ENCODE results near the gene RCL1. TPM values are rescaled to one million over a fixed set of nuclear protein-coding genes. Genes with fewer than 3 reads are reported as not detected.

RCL1 gene
- total RNA-seq, 1 donor from 2014 or later = 18.3 TPM

DNA sequence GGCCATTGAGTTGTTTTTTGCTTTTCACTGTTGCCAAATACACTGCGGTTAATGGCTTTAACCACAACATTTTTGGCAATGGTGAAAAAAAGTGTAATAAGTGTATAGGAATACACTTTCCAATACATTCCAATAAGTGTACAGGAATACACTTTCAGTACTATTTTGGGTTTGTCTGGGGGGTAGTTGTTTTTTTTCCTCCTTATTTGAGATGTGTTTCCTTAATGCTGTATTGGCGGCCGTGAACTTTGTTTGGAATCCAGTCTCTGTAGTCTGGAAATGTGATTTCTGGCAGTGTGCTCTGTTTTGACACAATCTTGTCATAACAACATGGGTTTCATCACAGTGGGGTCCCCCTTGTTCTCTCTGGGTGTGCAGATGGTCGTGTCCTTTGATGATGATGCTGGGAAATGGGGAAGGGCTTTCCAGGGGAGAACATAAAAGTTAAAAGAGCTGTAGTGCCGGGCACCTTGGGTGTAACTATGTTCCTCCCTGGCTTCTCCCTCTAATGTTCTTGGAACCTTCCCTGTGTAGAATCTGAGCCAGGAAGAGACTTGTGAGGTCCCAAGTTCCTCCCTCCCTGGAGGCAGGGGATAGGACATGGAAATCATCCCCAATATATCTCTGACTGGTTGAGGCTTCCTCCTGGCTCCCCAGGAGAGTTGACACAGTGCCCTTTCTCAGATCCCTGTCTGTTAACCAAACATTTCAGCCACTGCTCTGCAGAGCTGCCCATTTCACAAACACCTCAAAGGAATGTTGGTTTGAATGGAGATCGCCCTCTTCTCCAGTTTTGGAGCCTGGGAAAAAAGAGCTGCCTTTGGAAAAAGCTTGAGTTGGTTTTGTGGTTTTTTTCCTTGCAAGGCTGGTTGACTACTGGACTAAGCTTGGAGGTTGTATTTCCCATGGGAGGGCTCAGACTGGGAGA is 44.8 kb downstream of the RCL1 start:
- DNase-seq (ENCODE audit: extremely low read depth, low read depth, low spot score) = no peak

DNA sequence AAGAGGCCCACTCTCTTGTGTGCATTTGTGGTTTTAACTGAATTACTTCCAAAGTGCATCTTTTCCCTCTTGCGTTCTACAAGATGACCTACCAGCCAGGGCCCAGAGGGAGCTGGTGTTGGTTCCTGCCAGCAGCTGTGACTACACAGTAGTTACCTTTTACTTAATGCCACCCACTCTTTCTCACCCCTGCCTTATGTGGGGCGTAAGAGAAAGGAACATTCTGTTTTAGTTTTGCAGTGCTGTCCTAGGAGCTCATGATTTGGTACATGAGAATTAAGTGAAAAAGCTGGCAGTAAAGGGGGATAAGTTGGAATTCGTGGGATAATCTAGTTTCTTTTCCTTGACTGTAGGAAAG is 45.4 kb downstream of the RCL1 start:
- DNase-seq (ENCODE audit: extremely low read depth, low read depth, low spot score) = no peak

DNA sequence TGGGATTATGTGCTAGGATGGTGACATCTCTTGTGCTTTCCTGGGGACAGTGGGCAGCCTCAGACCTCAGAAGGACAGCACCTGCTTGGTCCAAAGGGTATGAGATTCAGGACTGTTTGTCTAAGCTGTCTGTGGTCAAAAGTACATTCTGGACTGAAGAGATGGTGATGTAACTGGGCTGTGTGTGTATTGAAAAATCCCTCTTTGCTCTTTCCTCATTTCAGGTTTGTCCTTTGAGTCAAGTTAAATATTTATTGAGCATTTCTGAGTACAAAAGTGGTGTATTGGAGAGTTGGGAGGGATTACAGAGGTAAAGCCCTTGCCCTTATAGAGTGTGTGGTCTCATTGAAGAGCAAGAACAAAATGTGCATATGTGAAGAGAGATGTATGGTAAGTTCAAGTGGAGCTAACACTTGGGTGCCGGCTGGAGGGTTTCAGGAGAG is 46.7 kb downstream of the RCL1 start:
- DNase-seq (ENCODE audit: extremely low read depth, low read depth, low spot score) = no peak

DNA sequence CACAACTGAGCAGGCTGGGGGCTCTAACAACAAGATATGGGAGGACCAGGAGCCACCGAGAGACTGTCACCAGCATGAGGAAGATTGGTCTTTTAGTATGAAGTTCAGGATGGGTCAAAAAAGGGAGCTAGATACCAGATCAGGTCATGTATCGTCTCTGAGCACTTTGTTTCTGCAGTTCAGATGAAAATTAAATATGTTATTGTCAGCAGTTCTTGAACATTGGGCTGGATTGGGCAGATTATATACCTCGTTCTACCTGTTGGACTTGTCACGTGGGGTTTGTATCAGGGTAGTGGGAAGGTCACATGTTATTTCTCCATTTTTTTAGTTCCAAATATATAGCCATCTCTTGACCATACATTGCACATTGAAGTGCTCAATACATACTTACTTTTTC is 47.3 kb downstream of the RCL1 start:
- DNase-seq (ENCODE audit: extremely low read depth, low read depth, low spot score) = no peak

DNA sequence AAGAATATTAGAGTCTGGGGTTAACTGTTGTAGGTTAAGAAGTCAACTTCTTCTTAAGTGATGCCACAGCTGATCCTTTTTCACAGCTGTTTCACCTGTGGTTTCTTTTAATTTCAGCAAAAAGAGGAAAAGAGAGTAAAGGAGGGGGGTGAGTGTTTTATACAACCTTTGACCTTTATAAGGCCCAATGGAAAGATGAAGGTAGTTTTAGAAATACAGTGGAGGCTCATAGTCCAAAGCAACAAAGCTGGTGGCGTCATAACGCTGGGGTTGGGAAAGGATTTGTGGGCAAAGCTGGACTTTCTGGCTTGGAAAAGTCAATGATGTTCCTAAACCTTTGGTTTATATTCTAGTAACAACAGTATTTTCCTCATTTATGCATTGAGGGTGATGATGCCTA is 49.5 kb downstream of the RCL1 start:
- no peak for DNase-seq (ENCODE audit: extremely low read depth, low read depth, low spot score)

DNA sequence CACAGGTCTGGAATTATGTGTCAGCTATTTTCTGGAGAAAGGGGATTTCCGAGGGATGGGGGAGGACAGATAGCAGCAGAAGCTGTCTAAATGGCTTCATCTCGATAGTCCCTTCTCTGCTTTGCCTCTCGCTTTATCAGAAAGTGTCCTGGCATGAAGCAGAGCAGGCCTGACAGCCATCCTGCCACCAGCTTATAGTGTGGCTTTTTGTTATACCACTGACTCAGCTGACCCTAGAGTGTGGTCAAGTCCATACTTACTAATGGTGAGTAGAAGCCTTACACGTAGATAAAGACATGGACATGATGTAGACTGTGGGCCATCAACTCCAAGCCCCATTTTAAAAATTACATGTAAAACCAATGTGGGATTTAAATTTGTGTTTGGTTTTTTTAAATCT is 50.0 kb downstream of the RCL1 start:
- no peak for DNase-seq (ENCODE audit: extremely low read depth, low read depth, low spot score)

DNA sequence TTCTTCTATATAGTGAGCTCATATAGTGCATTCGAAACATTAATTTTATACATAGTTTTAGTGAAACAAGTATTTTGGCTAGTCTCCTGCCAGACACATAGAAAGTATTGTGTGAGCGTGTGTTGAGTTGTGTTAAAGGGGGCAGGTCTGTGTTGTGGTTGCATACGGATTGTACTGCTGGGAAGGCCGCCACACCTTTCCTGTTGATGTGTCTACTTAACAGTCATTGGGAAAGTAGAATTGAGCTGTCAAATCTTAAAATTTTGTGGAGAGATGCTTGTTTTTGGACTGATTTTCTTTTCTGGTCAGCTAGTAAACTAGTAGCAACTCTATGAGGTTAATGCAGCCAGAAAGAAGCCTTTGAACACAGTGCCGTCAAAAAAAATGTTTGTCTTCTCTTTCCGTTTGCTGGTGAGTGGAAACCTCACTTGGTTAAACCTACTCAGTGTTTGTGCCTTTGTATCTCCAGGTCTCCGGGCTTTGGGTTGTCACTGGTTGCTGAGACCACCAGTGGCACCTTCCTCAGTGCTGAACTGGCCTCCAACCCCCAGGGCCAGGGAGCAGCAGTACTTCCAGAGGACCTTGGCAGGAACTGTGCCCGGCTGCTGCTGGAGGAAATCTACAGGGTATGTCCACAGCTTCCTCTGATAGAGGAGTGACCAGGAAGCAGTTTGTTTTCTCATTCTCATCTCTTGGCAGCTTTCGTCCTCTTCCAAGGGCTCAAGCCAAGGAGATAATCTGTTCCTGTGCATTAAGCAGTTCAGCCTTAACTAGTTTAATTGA is 51.5 kb downstream of the RCL1 start:
- no peak for DNase-seq (ENCODE audit: extremely low read depth, low read depth, low spot score)

DNA sequence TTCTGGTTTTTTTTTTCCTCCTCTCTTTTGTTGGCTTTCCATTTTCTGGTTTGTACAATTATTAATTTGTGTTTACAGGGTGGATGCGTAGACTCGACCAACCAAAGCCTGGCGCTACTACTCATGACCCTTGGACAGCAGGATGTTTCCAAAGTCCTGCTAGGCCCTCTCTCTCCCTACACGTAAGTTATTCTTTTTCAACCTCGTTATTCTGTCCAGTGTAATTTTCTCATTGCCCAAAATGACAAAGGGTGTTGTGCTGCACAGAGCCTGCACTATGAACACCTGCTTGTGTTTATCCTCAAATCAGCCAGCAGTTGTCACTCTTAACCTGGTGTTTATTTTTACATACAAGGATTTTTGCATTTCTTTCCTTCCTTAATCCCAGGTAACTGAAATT is 56.6 kb downstream of the RCL1 start:
- DNase-seq (ENCODE audit: extremely low read depth, low read depth, low spot score) = no peak

DNA sequence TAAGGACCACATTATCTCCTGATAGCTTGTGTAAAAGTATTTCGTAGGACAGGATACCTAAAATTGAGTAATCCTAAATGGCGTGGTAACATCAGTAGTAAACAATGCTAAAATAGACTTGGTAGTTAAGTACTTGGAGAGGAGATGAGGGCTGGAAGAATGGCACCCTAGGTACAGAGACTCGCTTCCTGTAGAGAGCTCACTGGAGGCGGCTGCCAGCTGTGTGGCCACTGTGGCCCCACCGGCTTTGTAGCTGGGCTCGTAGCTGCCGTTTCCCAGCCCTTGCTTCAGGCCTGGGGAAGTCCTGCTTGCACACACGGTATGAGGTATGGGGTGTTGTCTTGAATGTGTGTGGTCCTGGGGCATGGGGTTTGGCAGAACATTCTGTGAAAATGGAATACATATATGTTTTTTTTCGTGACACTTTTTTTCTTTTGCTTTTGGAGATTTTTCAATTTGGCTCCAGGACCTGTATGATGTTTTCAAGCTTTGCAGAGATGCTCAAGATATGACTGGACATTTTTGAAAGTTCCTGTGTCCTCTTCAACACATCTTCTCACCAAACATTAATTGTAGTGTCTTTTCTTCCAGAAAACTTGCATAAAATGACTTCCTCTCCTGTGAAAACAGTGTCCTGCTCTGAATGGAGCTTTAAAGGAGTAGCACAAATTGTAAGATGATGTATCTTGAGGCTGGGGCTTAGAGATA is 58.0 kb downstream of the RCL1 start:
- DNase-seq (ENCODE audit: extremely low read depth, low read depth, low spot score) = no peak

DNA sequence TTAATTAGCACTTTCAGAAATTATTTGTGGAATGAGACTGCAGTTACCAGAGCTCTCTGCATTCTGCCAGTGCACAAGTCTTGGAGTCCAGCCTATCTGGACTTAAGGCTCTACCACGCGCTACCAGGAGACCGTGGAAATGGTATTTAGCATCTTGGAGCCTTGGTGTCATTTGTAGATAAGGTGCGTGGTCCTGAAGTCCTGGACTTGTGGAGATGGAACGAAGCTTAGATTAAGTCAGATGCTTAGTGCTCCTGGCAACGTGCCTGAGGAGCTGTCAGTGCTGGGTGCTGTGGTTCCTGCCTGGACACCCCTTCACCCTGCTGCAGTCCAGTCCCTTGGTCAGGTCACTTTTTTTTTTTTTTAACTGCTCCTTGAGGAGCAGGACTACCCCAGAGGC is 59.7 kb downstream of the RCL1 start:
- DNase-seq (ENCODE audit: extremely low read depth, low read depth, low spot score) = no peak

DNA sequence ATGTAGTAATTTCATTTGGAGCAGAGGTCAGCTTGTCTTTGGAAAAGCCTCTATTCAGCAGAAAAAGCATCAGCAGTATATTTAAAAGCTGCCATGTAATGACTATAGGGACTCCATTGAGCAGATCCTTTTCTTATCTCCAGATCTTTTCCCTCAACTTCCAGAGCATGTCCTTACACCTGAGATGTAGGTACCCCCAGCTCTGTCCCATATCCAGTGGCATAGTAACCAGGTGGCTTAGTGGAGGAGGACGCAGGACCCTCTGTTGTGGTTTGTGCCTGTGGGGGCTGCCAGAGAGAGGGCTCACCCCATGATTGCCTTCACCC is 61.5 kb downstream of the RCL1 start:
- DNase-seq (ENCODE audit: extremely low read depth, low read depth, low spot score) = no peak

DNA sequence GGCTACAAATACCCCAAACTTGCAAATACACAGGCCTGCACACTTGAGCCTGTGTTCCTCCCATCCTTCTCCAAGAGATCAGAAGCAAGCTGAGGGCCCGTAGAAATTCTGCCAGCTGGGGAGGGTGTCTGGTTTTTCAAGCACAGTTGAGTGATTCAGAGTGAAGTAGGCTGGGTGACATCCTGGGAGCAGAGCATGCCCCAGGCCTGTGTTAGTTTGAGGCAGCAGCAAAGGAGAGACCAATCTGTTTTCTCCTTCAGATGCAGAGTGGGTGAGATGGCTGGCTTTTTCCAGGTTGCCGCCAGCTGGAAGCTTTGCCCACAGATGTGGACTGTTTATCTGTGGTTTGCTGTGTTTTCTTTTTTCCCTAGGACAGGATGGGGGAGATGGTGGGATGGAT is 63.1 kb downstream of the RCL1 start:
- no peak for DNase-seq (ENCODE audit: extremely low read depth, low read depth, low spot score)

DNA sequence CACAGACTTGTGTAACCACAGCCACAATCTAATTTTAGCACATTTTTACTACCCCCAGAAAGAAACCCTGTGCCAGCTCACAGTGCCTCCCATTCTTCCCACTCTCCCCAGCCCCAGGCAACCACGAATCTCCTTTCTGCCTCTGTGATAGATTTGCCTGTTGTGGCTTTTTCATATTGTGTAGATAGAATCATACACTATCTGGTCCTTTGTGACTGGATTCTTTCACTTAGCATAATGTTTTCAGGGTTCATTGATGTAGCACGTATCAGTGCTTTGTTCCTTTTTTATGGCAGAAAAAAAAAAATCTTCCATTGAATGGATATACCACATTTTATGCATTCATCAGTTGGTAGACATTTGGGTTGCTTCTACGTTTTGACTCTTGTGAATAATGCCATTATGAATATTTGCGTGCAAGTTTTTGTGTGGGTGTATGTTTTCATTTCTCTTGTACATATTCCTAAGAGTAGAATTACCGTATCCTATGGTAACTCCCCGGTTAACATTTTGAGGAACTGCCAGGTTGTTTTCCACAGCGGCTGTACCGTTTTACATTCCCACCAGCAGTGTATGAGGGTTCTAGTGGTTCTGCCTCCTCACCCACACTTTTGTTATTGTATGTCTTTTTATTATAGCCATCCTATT is 64.5 kb downstream of the RCL1 start:
- DNase-seq (ENCODE audit: extremely low read depth, low read depth, low spot score) = no peak

DNA sequence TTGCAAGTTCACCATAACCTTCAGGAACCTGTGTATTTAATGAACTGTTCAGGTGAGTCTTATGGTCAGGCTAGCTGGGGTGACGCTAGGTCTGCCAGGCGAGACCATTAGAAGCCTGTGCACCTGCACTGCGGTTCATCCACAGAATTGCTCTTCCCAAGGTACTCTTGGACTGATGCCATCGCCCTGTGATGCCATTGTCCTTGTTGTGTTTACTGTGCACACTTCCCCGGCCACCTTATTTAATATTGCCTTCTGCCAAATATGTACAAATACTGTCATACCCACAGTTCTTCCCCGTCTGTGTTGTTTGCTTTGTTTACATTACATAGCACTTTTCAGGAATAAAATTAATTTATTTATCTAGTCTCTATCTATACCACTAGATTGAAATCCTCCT is 66.3 kb downstream of the RCL1 start:
- DNase-seq (ENCODE audit: extremely low read depth, low read depth, low spot score) = no peak

DNA sequence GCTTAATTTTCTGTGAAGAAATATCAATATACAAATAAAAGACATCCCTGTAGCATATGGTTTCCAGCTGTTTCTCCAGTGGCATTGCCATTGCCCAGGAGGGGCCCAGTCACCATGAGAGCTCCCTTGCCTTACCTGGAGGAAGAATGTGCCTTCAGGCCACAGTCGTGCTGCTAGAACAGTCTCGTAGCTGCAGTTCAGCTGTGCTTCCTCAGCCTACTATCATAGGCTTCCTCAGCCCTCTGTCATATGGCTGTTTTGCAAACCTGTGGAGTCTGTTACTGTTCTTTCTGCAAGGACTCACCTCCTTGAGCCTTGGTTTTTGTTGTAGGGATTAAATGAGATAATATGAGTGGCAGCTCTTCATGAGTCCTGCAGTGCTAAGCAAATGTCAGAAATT is 67.6 kb downstream of the RCL1 start:
- DNase-seq (ENCODE audit: extremely low read depth, low read depth, low spot score) = no peak

DNA sequence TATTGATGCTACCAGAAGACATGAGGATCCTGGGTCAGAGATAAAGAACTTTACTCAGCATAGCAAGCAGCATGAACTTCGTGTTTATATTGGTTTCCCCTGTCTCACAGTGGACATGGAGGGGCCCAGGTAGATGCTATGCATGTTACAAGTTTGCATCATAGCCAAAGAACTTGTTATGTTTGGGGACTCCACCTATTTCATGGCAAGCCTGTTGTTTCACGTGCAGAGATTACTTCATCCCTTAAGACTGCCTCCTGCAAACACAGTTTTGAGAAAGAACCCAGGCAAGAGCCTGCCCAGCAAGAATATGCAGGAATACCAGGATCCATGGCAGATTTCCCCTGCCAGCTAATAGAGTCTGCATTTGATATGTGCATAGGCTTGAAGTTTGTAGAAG is 68.4 kb downstream of the RCL1 start:
- DNase-seq (ENCODE audit: extremely low read depth, low read depth, low spot score) = no peak

DNA sequence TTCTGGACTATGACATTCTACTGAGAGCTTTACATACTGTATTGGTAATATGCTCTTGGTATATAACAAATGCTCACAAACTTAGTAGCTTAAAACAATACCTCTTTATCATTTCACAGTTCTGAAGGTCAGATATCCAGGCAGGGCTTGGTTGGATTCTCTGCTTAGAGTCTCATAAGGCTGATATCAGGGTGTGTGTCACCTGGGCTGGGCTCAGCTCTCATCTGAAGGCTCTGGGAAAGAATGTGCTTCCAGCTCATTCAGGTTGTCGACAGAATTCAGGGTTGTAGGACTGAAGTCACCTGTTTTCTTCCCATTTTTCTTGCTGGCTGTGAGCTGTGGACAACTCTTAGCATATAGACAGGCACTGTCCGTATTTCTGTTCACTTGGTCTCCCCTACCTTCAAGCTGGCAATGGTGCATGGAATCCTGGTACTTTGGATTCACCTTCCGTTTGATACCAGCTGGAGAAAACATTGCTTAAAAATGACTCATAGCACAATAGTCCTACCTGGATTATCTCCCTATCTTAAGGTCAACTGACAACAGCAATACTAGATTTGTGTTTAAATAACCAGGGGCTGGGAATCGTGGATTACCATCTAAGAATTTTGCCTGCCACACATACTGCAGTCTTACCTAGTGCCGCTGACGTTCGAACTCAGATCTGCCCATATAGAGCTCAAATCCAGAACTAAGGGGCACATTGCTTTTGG is 69.2 kb downstream of the RCL1 start:
- no peak for DNase-seq (ENCODE audit: extremely low read depth, low read depth, low spot score)

DNA sequence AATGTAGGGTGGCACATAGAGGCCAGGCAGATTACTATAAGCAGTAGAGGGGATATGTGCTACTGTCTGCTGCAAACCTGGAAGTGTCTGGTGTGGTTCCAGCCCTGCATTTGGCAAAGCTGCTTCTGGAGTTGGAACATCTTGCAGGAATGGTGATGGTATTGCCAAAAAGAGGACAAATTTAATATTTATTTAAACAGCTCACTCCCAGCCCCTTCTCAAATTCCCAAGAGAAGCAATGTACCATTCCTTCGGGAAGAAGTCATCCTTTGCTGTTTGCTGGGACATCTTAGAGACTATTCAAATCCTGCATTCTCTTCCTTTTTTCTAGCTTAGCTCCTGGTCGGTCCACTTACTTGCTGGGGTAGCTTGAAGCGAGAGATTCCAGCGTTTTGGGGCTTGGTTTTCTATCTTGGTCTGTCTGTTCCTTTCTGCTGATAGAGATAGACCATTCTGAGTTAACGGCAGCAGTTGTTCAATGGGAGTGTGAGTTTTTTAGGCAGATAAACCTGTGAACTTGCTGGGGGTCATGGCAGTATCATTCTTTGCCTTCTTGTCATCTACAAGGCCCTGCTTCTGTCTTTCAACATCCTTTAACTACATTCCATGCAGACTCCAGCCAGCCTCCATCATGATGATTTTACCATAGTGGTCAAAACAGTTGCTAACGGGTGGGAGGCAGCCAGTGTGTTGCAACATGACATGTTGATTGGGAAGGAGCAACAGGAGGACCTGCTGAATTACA is 69.9 kb downstream of the RCL1 start:
- no peak for DNase-seq (ENCODE audit: extremely low read depth, low read depth, low spot score)

DNA sequence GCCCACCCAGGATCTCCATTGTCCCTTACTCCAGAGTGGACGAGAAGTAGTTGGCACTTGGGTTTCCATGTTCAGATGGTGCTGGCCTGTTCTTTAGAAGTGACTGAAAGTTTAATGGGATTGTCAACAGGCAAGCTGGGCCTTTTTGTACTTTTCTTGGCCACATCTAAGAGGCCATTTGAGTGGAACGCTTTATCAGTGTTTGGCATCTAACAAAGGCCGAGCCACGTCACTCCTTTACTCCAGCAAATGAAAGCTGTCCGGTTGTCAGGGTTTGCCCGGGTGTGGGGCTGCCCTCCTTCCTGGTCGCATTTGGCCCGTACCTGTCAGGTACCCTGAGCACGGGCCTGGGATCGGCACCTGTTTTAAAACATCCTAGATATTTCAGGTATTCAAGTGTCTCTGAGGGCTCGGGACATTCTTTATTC is 71.5 kb downstream of the RCL1 start:
- no peak for DNase-seq (ENCODE audit: extremely low read depth, low read depth, low spot score)

DNA sequence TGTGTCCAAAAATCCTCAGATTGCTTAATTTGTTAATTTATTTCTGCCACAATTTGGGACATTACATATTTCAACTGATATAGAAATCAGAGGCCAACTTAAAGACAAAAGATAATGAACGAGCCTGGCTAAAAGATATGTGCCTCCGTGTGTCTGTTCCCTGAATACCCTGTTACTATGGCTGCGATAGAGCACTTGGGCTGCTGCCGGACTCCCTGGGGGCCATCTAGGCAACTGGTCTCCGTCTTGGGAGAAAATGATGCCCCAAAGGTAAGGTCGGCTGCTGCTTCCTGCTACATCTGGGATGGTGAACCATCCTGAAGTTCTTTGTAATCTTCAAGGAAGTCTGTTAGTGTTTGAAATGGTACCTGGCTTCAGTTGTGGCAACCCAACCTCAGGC is 72.0 kb downstream of the RCL1 start:
- DNase-seq (ENCODE audit: extremely low read depth, low read depth, low spot score) = no peak
